ENCODE measurements around the gene BABAM2. TPM values are rescaled to one million over a fixed set of nuclear protein-coding genes. Genes with fewer than 3 reads are reported as not detected.

Gene BABAM2
- total and polyA plus RNA-seq, 2 experiments from 2014 or later = 35.2 to 46.1 TPM

DNA sequence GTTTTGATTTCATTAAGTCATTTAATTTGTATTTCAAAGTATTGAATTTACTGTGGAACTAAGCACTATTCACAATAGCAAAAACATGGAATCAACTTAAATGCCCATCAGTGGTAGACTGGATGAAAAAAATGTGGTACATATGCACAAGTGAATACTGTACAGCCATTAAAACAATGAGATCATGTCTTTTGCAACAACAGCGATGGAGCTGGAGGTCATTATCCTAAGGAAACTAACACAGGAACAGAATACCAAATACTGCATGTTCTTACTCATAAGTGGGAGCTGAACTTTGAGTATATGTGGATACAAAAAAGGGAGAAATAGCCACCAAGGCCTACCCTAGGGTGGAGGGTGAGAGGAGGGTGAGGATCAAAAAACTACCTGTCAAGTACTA is 164.4 kb downstream of the BABAM2 start:
- Histone ChIP-seq H3K4me3 (no peak overlapping the region), H2AFZ (no peak overlapping the region), H3K9me2 (ENCODE audit: insufficient read depth) (no peaks in the 10 kb centered on the region), H3K9me3 (ENCODE audit: low read depth) (no peaks in the 10 kb centered on the region), H3K4me2 (ENCODE audit: unreplicated experiment) (no peak overlapping the region), H3K79me2 (ENCODE audit: insufficient read depth) (no peaks in the 10 kb centered on the region), H3K9ac (no peak overlapping the region), H4K20me1 (ENCODE audit: insufficient read depth) (no peaks in the 10 kb centered on the region), H3K4me1 (ENCODE audit: insufficient read depth) (peaks cover 22% of the 10 kb centered on the region), H3K36me3 (ENCODE audit: low read depth) (no peaks in the 10 kb centered on the region), H3K27ac (no peak overlapping the region), H3F3A (ENCODE audit: insufficient read depth) (peaks cover 18% of the 10 kb centered on the region), H3K27me3 (replicated peaks; ENCODE audit: insufficient read depth) (no peaks in the 10 kb centered on the region)
- DNase-seq = peak; percentile 20
- TF ChIP-seq EZH2 (IDR thresholded peaks at IDR 0.05; ENCODE audit: insufficient read depth, poor library complexity, severe bottlenecking) (no peak), EZH2phosphoT487 (IDR thresholded peaks at IDR 0.05; ENCODE audit: insufficient read depth, low read depth) (no peak)
- 64 to 65% methylated on average over 1 of the region's 1 CpG for WGBS, 2 experiments (ENCODE audit: low coverage in 1 of 2, low lambda C conversion rate in 2 of 2, missing lambda C conversion rate in 2 of 2)
- in situ Hi-C loops (cut with MboI) = no loop called here

DNA sequence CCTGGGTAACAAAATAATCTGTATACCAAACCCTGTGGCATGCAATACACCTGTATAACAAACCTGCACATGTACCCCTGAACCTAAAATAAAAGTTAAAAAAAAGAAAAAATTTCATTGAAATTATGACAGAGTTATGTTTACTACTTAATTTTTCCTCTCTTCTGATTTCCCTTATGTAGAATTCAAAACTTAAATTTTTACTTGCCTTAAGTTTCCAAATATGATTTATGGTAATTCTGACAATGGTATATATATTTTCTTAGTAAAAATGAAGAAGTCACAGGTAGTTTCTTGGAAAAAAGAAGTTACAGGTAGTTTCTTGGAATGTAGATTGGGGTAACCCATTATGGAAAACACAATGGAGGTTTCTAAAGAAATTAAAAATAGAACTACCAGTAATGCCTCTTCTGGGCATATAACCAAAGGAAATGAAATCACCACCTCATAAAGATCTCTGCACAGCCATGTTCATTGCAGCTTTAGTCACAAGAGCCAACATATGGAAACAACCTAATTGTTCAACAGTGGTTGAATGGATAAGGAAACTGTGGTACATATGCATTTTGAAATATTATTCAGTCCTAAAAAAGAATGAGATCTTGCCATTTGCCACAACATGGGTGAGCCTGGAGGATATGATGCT is 164.9 kb downstream of the BABAM2 start:
- in situ Hi-C loops (cut with MboI) = no loop called here
- peak; percentile 51 for DNase-seq
- Histone ChIP-seq H3K27me3 (replicated peaks; ENCODE audit: insufficient read depth) (no peaks in the 10 kb centered on the region), H3K79me2 (ENCODE audit: insufficient read depth) (no peaks in the 10 kb centered on the region), H3K9me3 (ENCODE audit: low read depth) (no peaks in the 10 kb centered on the region), H4K20me1 (ENCODE audit: insufficient read depth) (no peaks in the 10 kb centered on the region), H3K9ac (no peak overlapping the region), H3K36me3 (ENCODE audit: low read depth) (no peaks in the 10 kb centered on the region), H3K27ac (no peak overlapping the region), H3K4me2 (ENCODE audit: unreplicated experiment) (no peak overlapping the region), H3K4me3 (no peak overlapping the region), H3K9me2 (ENCODE audit: insufficient read depth) (no peaks in the 10 kb centered on the region), H3K4me1 (ENCODE audit: insufficient read depth) (peaks cover 22% of the 10 kb centered on the region), H3F3A (ENCODE audit: insufficient read depth) (peaks cover 18% of the 10 kb centered on the region), H2AFZ (no peak overlapping the region)
- no peak for TF ChIP-seq EZH2phosphoT487 (IDR thresholded peaks at IDR 0.05; ENCODE audit: insufficient read depth, low read depth)
- no peak for TF ChIP-seq EZH2 (IDR thresholded peaks at IDR 0.05; ENCODE audit: insufficient read depth, poor library complexity, severe bottlenecking)

DNA sequence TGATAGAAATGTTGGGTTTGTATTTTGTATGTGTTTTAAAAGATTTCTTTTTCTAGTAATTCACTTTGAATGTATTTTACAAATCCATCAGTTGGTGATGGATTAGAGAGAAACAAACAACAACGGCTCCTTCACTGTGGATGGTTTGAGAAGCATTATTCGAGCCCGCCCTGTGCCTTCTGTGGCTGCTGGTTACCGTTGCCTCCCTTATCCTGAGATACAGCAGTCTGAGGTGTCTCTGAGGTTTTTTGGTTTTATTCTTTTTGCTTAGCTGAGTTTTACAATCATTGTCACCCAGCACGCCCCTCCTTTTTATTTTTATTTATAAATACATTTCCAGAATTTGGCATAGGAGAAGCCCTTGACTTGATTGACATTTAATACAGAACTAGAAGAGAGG is 168.3 kb downstream of the BABAM2 start:
- WGBS, 2 experiments (ENCODE audit: low coverage in 1 of 2, low lambda C conversion rate in 2 of 2, missing lambda C conversion rate in 2 of 2) = 97 to 98% methylated on average over 5 of the region's 5 CpGs
- Histone ChIP-seq H4K20me1 (ENCODE audit: insufficient read depth) (no peaks in the 10 kb centered on the region), H3F3A (ENCODE audit: insufficient read depth) (peaks cover 17% of the 10 kb centered on the region; the same call in 1 of the 2 replicates), H3K36me3 (ENCODE audit: low read depth) (no peaks in the 10 kb centered on the region), H3K27me3 (replicated peaks; ENCODE audit: insufficient read depth) (no peaks in the 10 kb centered on the region), H3K4me2 (ENCODE audit: unreplicated experiment) (no peak overlapping the region), H3K79me2 (ENCODE audit: insufficient read depth) (no peaks in the 10 kb centered on the region), H3K9ac (no peak overlapping the region), H3K9me3 (ENCODE audit: low read depth) (no peaks in the 10 kb centered on the region), H3K27ac (no peak overlapping the region), H3K9me2 (ENCODE audit: insufficient read depth) (no peaks in the 10 kb centered on the region), H3K4me1 (ENCODE audit: insufficient read depth) (peaks cover 18% of the 10 kb centered on the region), H3K4me3 (no peak overlapping the region), H2AFZ (no peak overlapping the region)
- no peak for DNase-seq
- in situ Hi-C loops (cut with MboI) = no loop called here
- no peak for TF ChIP-seq EZH2phosphoT487 (IDR thresholded peaks at IDR 0.05; ENCODE audit: insufficient read depth, low read depth)

DNA sequence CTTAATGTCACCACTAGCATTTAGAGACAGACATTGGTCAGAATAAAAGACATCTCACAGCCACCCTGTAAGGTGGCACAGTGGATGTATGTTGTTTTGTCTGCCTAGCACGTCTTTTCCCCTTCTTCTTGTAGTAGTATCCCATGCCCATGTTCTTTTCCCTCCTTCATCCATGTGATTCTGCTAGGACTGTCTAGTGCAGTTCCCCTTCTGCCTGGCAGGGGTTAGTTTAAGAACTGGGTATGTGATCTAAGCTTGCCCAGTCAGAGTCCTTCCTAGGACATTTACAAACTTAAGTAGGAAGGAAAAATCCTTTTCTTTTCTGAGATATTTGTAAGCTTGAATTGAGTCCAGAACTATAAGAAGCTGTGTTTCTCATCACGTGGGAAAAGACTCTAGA is 172.3 kb downstream of the BABAM2 start:
- Histone ChIP-seq H3K4me3 (no peak overlapping the region), H3K9me2 (ENCODE audit: insufficient read depth) (no peaks in the 10 kb centered on the region), H3K79me2 (ENCODE audit: insufficient read depth) (no peaks in the 10 kb centered on the region), H3K36me3 (ENCODE audit: low read depth) (no peaks in the 10 kb centered on the region), H3K27me3 (replicated peaks; ENCODE audit: insufficient read depth) (no peaks in the 10 kb centered on the region), H2AFZ (no peak overlapping the region), H4K20me1 (ENCODE audit: insufficient read depth) (no peaks in the 10 kb centered on the region), H3K4me1 (ENCODE audit: insufficient read depth) (peaks cover 19% of the 10 kb centered on the region), H3K4me2 (ENCODE audit: unreplicated experiment) (no peak overlapping the region), H3F3A (ENCODE audit: insufficient read depth) (peaks cover 15% of the 10 kb centered on the region; the same call in 1 of the 2 replicates), H3K9ac (no peak overlapping the region), H3K27ac (no peak overlapping the region), H3K9me3 (ENCODE audit: low read depth) (no peaks in the 10 kb centered on the region)
- in situ Hi-C loops (cut with MboI) = no loop called here
- no peak for TF ChIP-seq EZH2 (IDR thresholded peaks at IDR 0.05; ENCODE audit: insufficient read depth, poor library complexity, severe bottlenecking)
- no peak for TF ChIP-seq EZH2phosphoT487 (IDR thresholded peaks at IDR 0.05; ENCODE audit: insufficient read depth, low read depth)
- no peak for DNase-seq
- 31 to 37% methylated on average over 2 of the region's 2 CpGs for WGBS, 2 experiments (ENCODE audit: low coverage in 1 of 2, low lambda C conversion rate in 2 of 2, missing lambda C conversion rate in 2 of 2)

DNA sequence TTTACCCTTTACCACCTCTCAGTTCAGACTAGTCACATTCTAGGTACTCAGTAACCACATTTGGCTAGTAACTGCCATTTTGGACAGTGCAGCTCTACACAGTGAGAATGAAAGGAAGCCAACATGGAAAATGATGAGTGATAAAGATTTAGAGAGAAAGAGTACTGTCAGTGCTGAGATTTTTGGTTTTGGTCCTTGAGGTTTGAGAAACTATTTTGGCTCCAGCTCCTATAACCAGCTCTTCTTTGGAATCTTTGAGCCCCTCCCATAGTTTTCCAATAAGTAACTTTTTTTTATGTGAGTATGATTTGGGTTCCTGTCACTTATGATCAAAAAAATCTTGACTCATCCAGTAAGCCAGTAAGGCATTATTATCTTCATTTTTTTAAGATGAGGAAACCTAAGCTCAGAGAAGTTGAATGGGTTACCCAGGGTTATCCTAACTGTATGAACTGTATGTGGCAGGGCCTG is 173.0 kb downstream of the BABAM2 start:
- peak; percentile 42 for DNase-seq
- H3K4me2 ChIP-seq (ENCODE audit: unreplicated experiment) = peak overlapping the region; percentile 38
- H3K27me3 ChIP-seq (replicated peaks; ENCODE audit: insufficient read depth) = no peaks in the 10 kb centered on the region
- in situ Hi-C loops (cut with MboI) = no loop called here
- H3K9ac ChIP-seq = no peak overlapping the region
- H4K20me1 ChIP-seq (ENCODE audit: insufficient read depth) = no peaks in the 10 kb centered on the region
- peaks cover 23% of the 10 kb centered on the region for H3K4me1 ChIP-seq (ENCODE audit: insufficient read depth)
- H2AFZ ChIP-seq = no peak overlapping the region
- H3K9me2 ChIP-seq (ENCODE audit: insufficient read depth) = no peaks in the 10 kb centered on the region
- peaks cover 15% of the 10 kb centered on the region; the same call in 1 of the 2 replicates for H3F3A ChIP-seq (ENCODE audit: insufficient read depth)
- H3K36me3 ChIP-seq (ENCODE audit: low read depth) = no peaks in the 10 kb centered on the region
- no peak for TF ChIP-seq EZH2 (IDR thresholded peaks at IDR 0.05; ENCODE audit: insufficient read depth, poor library complexity, severe bottlenecking)
- no peaks in the 10 kb centered on the region for H3K9me3 ChIP-seq (ENCODE audit: low read depth)
- H3K27ac ChIP-seq = 0 out of 2 replicates have a peak overlapping the region, but pooled peaks have one; percentile 10
- no peak overlapping the region for H3K4me3 ChIP-seq
- no peaks in the 10 kb centered on the region for H3K79me2 ChIP-seq (ENCODE audit: insufficient read depth)
